ENCODE data around the gene CHML. TPM values are rescaled to one million over a fixed set of nuclear protein-coding genes. Genes with fewer than 3 reads are reported as not detected.

The CHML gene
- total and polyA plus RNA-seq, 7 donors: 2.4 to 10.7 (median 5.0) TPM

DNA sequence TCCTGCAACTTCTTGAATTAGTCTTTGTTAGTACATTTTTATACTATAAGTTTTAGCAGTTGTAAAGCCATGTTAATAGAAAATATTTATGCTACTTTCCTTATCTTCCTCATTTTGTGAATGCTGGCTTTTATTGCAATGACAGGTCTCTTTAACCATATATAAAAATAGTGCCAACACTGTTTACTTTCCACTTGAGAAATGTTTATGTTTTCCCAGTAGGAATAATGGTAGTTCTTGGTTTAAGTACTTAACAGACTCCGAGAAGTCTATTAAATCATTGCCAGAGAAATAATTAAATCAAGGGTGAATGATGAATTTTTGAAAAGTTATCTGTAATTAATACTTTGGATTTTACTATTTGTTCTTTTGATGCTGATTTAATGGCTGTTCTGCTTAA lies 9.7 kb downstream of the CHML start:
- ATAC-seq: no peak

DNA sequence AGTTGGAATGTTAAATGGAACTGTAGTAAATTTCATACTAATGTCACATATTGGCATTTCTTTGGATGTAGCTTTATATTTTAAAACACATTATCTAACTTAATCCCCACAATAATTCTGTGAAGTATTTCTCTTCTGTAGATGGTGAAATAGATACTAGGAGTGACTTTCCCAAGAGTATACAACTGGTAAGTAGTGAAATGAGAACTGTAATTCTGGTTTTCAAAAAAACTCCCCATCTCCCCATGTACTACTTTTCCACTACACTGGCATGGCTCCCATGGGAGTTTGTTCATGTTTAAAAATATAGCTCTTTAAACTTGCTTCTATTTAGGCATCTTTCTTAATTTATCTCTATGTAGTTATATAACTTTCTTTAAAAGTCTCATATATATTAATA lies 10.2 kb downstream of the CHML start:
- no peak overlapping the region for H3K4me3 ChIP-seq
- H3K9me3 ChIP-seq: no peaks in the 10 kb centered on the region
- intact Hi-C loops (cut with DNase I): no loop called here
- ATAC-seq: no peak
- no peak for DNase-seq
- no peaks in the 10 kb centered on the region for H3K27me3 ChIP-seq (ENCODE audit: insufficient read depth in 3 of 3, low read length in 2 of 3)
- H3K27ac ChIP-seq: no peak overlapping the region
- H3K4me1 ChIP-seq: peaks cover 4% of the 10 kb centered on the region
- TF ChIP-seq, protein P1, sequence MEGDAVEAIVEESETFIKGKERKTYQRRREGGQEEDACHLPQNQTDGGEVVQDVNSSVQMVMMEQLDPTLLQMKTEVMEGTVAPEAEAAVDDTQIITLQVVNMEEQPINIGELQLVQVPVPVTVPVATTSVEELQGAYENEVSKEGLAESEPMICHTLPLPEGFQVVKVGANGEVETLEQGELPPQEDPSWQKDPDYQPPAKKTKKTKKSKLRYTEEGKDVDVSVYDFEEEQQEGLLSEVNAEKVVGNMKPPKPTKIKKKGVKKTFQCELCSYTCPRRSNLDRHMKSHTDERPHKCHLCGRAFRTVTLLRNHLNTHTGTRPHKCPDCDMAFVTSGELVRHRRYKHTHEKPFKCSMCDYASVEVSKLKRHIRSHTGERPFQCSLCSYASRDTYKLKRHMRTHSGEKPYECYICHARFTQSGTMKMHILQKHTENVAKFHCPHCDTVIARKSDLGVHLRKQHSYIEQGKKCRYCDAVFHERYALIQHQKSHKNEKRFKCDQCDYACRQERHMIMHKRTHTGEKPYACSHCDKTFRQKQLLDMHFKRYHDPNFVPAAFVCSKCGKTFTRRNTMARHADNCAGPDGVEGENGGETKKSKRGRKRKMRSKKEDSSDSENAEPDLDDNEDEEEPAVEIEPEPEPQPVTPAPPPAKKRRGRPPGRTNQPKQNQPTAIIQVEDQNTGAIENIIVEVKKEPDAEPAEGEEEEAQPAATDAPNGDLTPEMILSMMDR (IDR thresholded peaks at IDR 0.05): no peak
- H3K36me3 ChIP-seq (ENCODE audit: insufficient read depth in 1 of 2, low read depth in 1 of 2): no peaks in the 10 kb centered on the region

More for the DNA sequence above, 9.7 kb downstream of the CHML start:
- Histone ChIP-seq H3K27me3 (ENCODE audit: insufficient read depth in 3 of 3, low read length in 2 of 3) (no peaks in the 10 kb centered on the region), H3K9me3 (no peaks in the 10 kb centered on the region), H3K4me3 (no peak overlapping the region), H3K27ac (no peak overlapping the region), H3K36me3 (ENCODE audit: insufficient read depth in 1 of 2, low read depth in 1 of 2) (peaks cover 0 to 5% of the 10 kb centered on the region in 2 donors), H3K4me1 (peaks cover 4% of the 10 kb centered on the region)
- WGBS, 3 donors: 98% methylated on average over 1 of the region's 1 CpG
- TF ChIP-seq, protein P1 (IDR thresholded peaks at IDR 0.05): no peak
- intact Hi-C loops (cut with DNase I): no loop called here
- no peak for DNase-seq

DNA sequence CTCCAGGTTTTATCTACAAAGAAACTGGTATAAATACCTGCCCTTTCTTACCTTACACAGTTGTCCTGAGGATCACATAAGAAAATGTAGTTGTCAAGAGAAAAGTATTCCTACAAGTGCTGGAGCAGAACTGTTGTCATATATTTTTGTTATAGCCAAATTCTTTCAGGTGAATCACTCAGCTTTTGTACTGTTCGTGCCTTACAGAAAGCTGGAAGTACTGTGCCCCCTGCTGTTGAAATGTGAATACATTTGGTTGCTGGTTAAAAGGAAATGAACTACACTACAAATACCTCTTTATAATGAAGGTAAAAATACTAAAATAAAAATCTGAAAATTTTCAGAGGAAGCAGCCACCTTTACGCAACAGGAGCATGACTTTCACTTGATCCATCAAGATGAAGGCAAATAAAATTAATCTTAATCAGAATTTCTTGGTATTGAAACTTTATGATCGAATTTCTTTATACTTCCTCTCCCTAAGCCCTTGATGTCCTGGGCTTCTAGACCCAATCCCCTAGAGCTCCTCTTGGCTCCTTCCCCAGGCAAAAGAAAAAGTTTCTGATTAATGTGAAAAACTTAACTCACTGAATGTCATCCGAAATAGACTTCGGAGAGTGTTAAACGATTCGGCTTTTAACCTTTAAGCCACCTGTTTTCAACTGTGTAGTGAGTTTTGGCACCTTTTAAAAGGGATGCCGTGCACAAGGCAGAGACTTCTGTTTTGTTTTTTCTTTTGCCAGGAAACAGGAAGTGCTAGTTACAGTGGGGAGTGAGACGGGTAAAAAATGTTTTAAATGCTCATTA lies 12.5 kb downstream of the CHML start:
- intact Hi-C loops (cut with DNase I): loop anchor here in 1 of 2 donors (5.0 kb wide), 1 partner anchor 95 kb away; the partner anchor contains the start of gene KMO
- WGBS, 3 donors: 21 to 40% (median 33%) methylated on average over 9 of the region's 9 CpGs
- H3K27ac ChIP-seq: no peak overlapping the region
- no peaks in the 10 kb centered on the region for H3K36me3 ChIP-seq (ENCODE audit: insufficient read depth in 1 of 2, low read depth in 1 of 2)
- peaks cover 4% of the 10 kb centered on the region for H3K4me1 ChIP-seq
- no peak overlapping the region for H3K4me3 ChIP-seq
- H3K27me3 ChIP-seq (ENCODE audit: insufficient read depth in 3 of 3, low read length in 2 of 3): no peaks in the 10 kb centered on the region
- ATAC-seq (no peak), DNase-seq (no peak)
- H3K9me3 ChIP-seq: no peaks in the 10 kb centered on the region
- TF ChIP-seq, protein P1 (IDR thresholded peaks at IDR 0.05): peak; percentile 46

DNA sequence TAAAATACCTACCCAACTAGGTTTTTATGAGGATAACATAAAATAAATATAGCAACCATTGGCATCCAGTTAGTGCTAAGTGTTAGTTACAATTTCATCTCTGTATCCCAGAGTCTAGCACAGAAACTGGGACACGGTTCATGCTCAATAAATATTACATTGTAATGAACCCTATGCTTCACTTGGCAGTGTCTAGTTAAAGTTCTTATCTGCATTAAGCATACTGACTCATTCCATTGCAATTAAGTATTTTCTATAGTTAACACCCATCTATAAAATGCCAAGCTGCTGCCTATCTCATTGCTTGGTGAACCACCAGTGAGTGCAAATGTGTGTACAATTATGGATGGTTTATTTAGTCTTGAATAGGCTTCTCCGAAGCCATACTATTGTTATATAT lies 15.2 kb downstream of the CHML start:
- peaks cover 4% of the 10 kb centered on the region for H3K4me1 ChIP-seq
- 92 to 96% (median 94%) methylated on average over 2 of the region's 2 CpGs for WGBS, 3 donors
- H3K4me3 ChIP-seq: no peak overlapping the region
- intact Hi-C loops (cut with DNase I): loop anchor here in 1 of 2 donors (5.0 kb wide), 1 partner anchor 93 kb away; the partner anchor contains the start of gene KMO
- no peaks in the 10 kb centered on the region for H3K9me3 ChIP-seq
- ATAC-seq: no peak
- DNase-seq: no peak
- H3K36me3 ChIP-seq (ENCODE audit: insufficient read depth in 1 of 2, low read depth in 1 of 2): no peaks in the 10 kb centered on the region
- H3K27me3 ChIP-seq (ENCODE audit: insufficient read depth in 3 of 3, low read length in 2 of 3): no peaks in the 10 kb centered on the region
- TF ChIP-seq, protein P1 (IDR thresholded peaks at IDR 0.05): no peak
- no peak overlapping the region for H3K27ac ChIP-seq

Data from psoas muscle (tissue), 8 donors.